Measurements from ENCODE around the gene SLC17A3.

SLC17A3 gene

GRCh38 chr6:25874822-25875562 lies 949 bp upstream of the SLC17A3 start:
- Mint-ChIP-seq H3K4me3 (no peak overlapping the region), H3K4me1 (peaks cover 25% of the 10 kb centered on the region), H3K9me3 (no peaks in the 10 kb centered on the region), H3K27me3 (no peaks in the 10 kb centered on the region), H3K27ac (no peak overlapping the region), H3K36me3 (no peaks in the 10 kb centered on the region)

- Mint-ChIP-seq H3K4me1 (peaks cover 25% of the 10 kb centered on the region), H3K36me3 (no peaks in the 10 kb centered on the region), H3K9me3 (no peaks in the 10 kb centered on the region), H3K4me3 (no peak overlapping the region), H3K27ac (no peak overlapping the region), H3K27me3 (no peaks in the 10 kb centered on the region)
Observed at GRCh38 chr6:25872814-25873213, 1.2 kb downstream of the SLC17A3 start.

- Mint-ChIP-seq H3K9me3 (no peaks in the 10 kb centered on the region), H3K27ac (no peak overlapping the region), H3K36me3 (no peaks in the 10 kb centered on the region), H3K4me3 (no peak overlapping the region), H3K27me3 (no peaks in the 10 kb centered on the region), H3K4me1 (peaks cover 33% of the 10 kb centered on the region)
Observed at GRCh38 chr6:25869840-25870239, 4.2 kb downstream of the SLC17A3 start.

DNA sequence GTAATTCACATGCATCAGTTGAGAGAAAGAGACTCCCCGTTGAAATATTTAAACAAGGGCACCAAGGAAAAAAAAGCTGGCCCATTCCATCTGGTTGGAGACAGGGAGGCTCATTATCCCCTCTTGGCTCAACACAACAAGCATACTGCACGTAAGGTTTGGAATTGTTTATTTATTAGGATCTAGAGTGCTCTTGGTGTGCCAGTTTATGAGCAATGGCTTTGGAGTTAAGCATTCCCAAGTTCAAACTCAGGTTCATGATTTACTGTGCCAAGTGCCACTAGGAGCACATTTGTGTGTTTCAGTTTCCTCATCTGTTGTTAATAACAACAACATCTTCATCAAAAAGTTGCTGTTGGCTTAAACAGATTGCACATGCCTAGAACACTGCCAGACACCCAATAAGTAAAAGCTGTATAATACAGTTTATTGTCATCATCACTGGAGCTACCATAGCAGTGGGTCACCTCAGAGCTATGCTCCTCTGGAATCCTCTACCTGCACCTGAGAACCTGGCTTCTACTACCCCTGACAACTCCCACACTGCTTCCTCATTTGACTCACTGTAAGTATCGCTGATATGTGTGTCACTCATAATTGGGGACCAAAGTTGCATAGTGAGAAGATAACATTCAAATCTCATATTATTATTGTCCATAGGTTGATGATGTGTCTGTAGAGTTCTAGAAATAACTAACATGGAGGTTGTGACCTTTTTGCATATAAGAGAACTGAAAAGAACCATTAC lies 5.4 kb downstream of the SLC17A3 start:
- Mint-ChIP-seq H3K9me3 (no peaks in the 10 kb centered on the region), H3K27ac (no peak overlapping the region), H3K4me1 (peaks cover 32% of the 10 kb centered on the region), H3K4me3 (no peak overlapping the region), H3K36me3 (no peaks in the 10 kb centered on the region), H3K27me3 (no peaks in the 10 kb centered on the region)

DNA sequence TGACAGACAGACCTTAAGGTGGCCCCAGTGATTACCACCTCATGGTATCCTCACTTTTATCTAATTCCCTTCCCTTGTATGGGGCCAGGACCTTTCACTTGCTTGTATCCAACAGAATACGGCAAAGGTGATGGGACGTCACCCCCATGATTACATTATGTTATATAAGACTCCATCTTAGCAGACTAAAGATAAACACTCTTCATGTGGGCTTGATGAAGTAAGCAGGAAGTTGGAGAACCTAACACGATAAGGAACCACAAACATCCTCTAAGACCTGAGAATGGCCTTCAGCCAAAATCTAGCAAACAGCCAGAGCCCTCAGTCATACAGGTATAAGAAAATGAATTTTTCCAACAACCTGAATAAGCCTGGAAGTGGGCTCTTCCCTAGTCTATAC lies 8.0 kb downstream of the SLC17A3 start:
- Mint-ChIP-seq H3K27me3 (no peaks in the 10 kb centered on the region), H3K27ac (no peak overlapping the region), H3K4me1 (peaks cover 21% of the 10 kb centered on the region), H3K36me3 (no peaks in the 10 kb centered on the region), H3K4me3 (no peak overlapping the region), H3K9me3 (no peaks in the 10 kb centered on the region)

DNA sequence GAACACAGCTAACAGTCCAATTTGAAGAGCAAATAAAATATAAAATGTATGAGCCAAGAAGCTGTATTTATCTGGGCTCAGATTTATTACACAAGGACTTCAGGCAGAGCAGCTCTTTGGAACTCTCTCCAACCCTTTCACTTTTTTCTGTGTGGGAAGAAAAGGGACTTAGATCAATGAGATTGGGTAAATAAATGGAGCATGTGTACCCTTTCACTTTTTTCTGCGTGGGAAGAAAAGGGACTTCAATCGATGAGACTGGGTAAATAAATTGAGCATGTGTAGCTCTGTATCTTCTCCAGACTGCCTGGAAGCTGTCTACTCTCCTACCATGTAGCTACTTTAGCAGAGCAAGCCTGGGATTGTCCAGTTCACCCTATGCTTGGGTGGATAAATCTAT lies 10.7 kb downstream of the SLC17A3 start:
- Mint-ChIP-seq H3K9me3 (no peaks in the 10 kb centered on the region), H3K4me1 (peaks cover 21% of the 10 kb centered on the region), H3K27me3 (peaks cover 1% of the 10 kb centered on the region), H3K27ac (no peak overlapping the region), H3K4me3 (no peak overlapping the region), H3K36me3 (peaks cover 2% of the 10 kb centered on the region)

DNA sequence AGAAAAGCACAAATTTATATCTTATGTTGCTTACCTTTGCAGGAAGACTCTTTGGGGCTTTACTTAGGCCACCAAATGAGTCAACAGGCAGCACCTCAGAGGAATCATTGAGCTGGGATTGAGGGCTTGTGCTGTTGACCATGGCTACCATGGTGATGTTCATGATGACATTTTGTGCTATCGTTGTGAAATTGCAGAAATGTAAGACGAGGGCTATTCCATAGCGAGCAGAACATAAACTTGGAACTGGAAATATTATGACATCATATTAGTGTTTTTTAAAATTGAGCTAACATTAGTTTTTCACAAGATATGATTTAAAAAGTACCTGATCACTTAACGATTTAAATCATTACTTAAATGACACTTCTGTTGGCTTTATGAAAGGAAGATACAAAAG lies 11.8 kb downstream of the SLC17A3 start:
- H3K9me3 Mint-ChIP-seq = no peaks in the 10 kb centered on the region

DNA sequence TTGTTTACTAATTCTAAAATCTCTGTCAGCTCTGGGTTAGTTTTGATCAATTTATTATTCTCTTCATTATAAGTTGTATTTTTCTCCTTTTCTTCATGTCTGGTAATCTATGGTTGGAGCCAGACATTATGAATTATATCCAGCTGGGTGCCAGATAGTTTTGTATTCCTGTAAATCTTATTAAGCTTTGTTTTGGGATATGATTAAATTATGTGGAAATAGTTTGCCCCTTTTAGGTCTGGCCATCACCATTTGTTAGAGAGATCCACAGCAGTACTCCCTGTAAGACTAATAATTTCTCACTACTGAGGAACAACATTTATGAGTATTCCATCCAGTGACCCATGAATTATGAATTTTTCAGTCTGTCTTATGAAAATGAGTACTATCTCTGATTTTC lies 21.3 kb downstream of the SLC17A3 start:
- peaks cover 3% of the 10 kb centered on the region for H3K36me3 Mint-ChIP-seq
- H3K4me1 Mint-ChIP-seq = peaks cover 13% of the 10 kb centered on the region
- H3K4me3 Mint-ChIP-seq = no peak overlapping the region
- no peaks in the 10 kb centered on the region for H3K9me3 Mint-ChIP-seq
- H3K27me3 Mint-ChIP-seq = peaks cover 4% of the 10 kb centered on the region
- no peak overlapping the region for H3K27ac Mint-ChIP-seq

More for the DNA sequence above, 11.8 kb downstream of the SLC17A3 start:
- Mint-ChIP-seq H3K4me1 (peaks cover 21% of the 10 kb centered on the region), H3K4me3 (no peak overlapping the region), H3K36me3 (peaks cover 4% of the 10 kb centered on the region), H3K27me3 (peaks cover 4% of the 10 kb centered on the region), H3K27ac (no peak overlapping the region)

DNA sequence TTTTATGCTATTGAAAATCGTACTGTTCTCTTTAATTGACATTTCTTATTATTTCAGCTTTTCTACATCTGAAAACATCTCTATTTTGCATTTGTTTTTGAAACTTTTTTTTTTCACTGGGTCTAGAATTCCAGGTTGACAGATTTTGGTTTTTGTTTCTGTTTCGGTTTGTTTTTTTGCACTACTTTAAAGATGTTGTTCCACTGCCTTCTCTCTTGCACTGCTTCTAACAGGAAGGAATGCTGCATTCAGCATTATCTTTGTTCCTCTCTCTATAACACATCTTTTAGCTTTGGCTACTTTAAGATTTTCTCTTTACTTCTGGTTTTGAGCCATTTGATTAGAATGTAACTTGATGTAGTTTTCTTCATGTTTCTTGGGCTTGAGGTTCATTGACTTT lies 22.1 kb downstream of the SLC17A3 start:
- Mint-ChIP-seq H3K9me3 (no peaks in the 10 kb centered on the region), H3K27me3 (peaks cover 3% of the 10 kb centered on the region), H3K27ac (no peak overlapping the region), H3K4me1 (peaks cover 13% of the 10 kb centered on the region), H3K4me3 (no peak overlapping the region), H3K36me3 (no peaks in the 10 kb centered on the region)

- Mint-ChIP-seq H3K4me3 (no peak overlapping the region), H3K27ac (no peak overlapping the region), H3K4me1 (no peaks in the 10 kb centered on the region), H3K9me3 (no peaks in the 10 kb centered on the region), H3K36me3 (no peaks in the 10 kb centered on the region), H3K27me3 (peaks cover 7% of the 10 kb centered on the region)
Observed at GRCh38 chr6:25844518-25844917, 29.5 kb downstream of the SLC17A3 start.

- Mint-ChIP-seq H3K9me3 (no peaks in the 10 kb centered on the region), H3K4me3 (no peak overlapping the region), H3K36me3 (no peaks in the 10 kb centered on the region), H3K27ac (no peak overlapping the region), H3K4me1 (no peaks in the 10 kb centered on the region), H3K27me3 (peaks cover 8% of the 10 kb centered on the region)
Observed at GRCh38 chr6:25842526-25842925, 31.5 kb downstream of the SLC17A3 start.

DNA sequence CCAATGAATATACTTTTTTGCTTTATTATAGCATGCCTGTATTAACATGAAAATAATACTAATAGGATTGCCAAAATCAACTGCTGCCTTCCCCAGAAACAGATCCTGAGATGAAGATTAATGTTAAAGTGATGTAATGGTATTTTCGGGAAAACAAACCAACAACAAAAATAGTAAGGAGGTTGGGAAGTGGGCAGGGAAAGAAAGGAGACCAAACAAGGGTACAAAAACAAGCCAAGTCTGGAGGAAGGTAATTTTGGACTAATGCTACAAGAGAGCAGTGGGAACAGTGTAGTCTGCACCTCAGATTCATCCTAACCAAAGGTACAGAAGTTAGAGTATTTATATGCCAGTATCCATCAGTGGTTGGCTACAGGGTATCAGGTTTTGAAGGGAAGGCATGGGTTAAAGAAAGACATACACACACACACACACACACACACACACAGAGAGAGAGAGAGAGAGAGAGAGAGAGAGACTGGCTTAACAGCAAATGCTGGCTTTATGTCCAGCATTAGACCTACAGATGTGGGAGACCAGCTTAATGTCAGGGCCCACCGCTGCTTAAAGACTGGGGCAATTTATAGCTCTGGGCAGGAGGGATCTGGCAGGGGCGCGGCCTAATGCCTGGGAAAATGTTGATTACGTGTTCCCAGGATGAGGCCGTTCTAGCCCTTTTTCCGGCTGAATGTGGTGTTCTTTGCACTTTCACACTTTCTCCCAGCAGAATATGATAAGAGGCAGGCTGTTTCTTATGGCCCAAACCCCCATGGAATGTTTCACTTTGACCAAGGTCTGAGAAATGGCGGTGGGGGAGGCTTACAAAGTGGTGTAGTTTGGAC lies 38.4 kb downstream of the SLC17A3 start:
- Mint-ChIP-seq H3K27me3 (peaks cover 5% of the 10 kb centered on the region), H3K27ac (no peak overlapping the region), H3K9me3 (no peaks in the 10 kb centered on the region), H3K4me3 (no peak overlapping the region), H3K36me3 (no peaks in the 10 kb centered on the region), H3K4me1 (no peaks in the 10 kb centered on the region)

DNA sequence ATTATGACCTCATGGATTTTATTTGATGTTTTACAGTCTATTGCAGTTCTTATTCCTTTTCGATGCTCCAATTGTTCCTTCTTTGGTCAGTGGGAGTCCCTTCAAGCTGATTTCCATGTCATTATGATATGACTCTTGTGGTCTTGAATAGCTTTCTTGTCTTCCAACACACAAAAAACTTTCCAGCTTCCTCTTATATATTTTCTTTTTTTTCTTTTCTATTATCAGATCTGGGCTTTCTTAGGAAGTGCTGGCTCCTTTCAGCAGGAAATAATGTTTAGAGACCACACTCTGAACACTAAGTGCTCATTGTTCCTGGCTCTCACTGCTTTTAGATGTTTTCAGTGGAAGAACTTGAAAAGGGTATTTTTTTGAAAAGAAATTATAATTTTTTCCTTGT lies 39.1 kb downstream of the SLC17A3 start:
- Mint-ChIP-seq H3K4me3 (no peak overlapping the region), H3K9me3 (no peaks in the 10 kb centered on the region), H3K4me1 (no peaks in the 10 kb centered on the region)

GRCh38 chr6:25833136-25833535 lies 40.9 kb downstream of the SLC17A3 start:
- Mint-ChIP-seq H3K36me3 (no peaks in the 10 kb centered on the region), H3K4me3 (no peak overlapping the region), H3K27me3 (peaks cover 5% of the 10 kb centered on the region), H3K27ac (no peak overlapping the region), H3K9me3 (no peaks in the 10 kb centered on the region), H3K4me1 (no peaks in the 10 kb centered on the region)

More for the DNA sequence above, 39.1 kb downstream of the SLC17A3 start:
- Mint-ChIP-seq H3K27me3 (peaks cover 7% of the 10 kb centered on the region), H3K27ac (no peak overlapping the region), H3K36me3 (no peaks in the 10 kb centered on the region)

DNA sequence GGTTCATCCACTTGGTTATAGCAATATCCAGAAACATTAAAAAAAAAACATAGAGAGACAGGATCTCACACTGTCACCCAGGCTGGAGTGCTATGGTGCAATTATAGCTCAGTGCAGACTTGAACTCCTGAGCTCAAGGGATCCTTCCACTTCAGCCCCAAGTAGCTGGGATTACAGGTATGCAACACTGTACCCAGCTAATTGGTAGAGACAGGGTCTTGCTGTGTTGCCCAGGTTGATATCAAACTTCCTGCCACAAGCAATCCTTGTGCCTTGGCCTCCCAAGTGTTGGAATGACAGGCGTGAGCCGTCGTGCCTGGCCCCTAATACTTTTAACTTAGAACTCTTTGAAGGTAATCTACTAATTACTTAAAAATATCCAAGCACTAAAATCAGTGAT lies 41.4 kb downstream of the SLC17A3 start:
- H3K27me3 Mint-ChIP-seq = peaks cover 7% of the 10 kb centered on the region
- no peaks in the 10 kb centered on the region for H3K36me3 Mint-ChIP-seq
- no peak overlapping the region for H3K27ac Mint-ChIP-seq
- H3K4me3 Mint-ChIP-seq = no peak overlapping the region
- H3K9me3 Mint-ChIP-seq = no peaks in the 10 kb centered on the region
- H3K4me1 Mint-ChIP-seq = no peaks in the 10 kb centered on the region

DNA sequence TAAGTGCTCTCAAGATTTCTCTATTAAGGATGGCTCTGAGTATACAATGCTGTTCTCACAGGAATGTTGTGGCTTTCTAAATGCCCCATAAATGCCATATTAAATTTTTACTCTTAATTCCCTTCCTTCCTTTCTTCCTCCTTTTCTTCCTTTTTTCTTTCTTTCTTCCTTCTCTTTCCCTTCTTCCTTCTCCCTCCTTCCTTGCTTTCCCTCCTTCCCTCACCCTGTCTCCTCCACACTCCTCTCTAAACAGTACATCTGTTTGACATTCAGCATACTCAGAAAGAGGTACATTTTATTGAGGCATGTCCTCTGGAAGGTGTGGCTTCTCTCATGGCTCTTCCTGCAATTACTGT lies 41.8 kb downstream of the SLC17A3 start:
- no peaks in the 10 kb centered on the region for H3K4me1 Mint-ChIP-seq
- peaks cover 7% of the 10 kb centered on the region for H3K27me3 Mint-ChIP-seq
- H3K27ac Mint-ChIP-seq = no peak overlapping the region
- no peaks in the 10 kb centered on the region for H3K9me3 Mint-ChIP-seq
- H3K4me3 Mint-ChIP-seq = no peak overlapping the region
- H3K36me3 Mint-ChIP-seq = no peaks in the 10 kb centered on the region

Measured in activated naive CD4-positive, alpha-beta T cell treated with anti-CD3 and anti-CD28 coated beads, Interleukin-2, amount 50 U/mL, for 24 hours (primary cell).